ENCODE results near the gene TNXB.

The TNXB gene

GRCh38 chr6:32151863-32152768 lies 43.0 kb upstream of the TNXB start, which contains the start of gene PRRT1:
TSS of gene PRRT1 (minus strand) at chr6:32151939. CDS start at chr6:32151827, 112 bp downstream.
- H3K4me3 ChIP-seq (ENCODE audit: insufficient read depth in 1 of 2, low read depth in 1 of 2, low read length in 2 of 2) = peak within 1 kb of the TSS; percentile 32 to 98
- H3K27me3 ChIP-seq (ENCODE audit: control insufficient read depth in 1 of 2, insufficient read depth in 1 of 2, low read length in 2 of 2) = peaks cover 30 to 34% of the 10 kb centered on the region in 2 experiments
- peak within 1 kb of the TSS; percentile 88 for H3K4me2 ChIP-seq (ENCODE audit: low read length, poor library complexity, severe bottlenecking)
- H3K36me3 ChIP-seq (ENCODE audit: control insufficient read depth in 1 of 2, insufficient read depth in 2 of 2, low read depth in 1 of 2, low read length in 2 of 2) = peaks cover 7 to 16% of the 10 kb centered on the region in 2 experiments
- peaks cover 31% of the 10 kb centered on the region for H3K4me1 ChIP-seq (ENCODE audit: control insufficient read depth, insufficient read depth, low read depth, low read length)
- H4K8ac ChIP-seq (ENCODE audit: low read length) = peak within 1 kb of the TSS; percentile 88
- H2AFZ ChIP-seq (ENCODE audit: low read depth, low read length) = peak within 1 kb of the TSS; percentile 70
- peak within 1 kb of the TSS; percentile 80 for H2BK15ac ChIP-seq (ENCODE audit: low read depth, poor library complexity, severe bottlenecking)
- H3K9ac ChIP-seq (ENCODE audit: low read length) = peak within 1 kb of the TSS; percentile 97
- peak; percentile 30 for DNase-seq
- H3K9me3 ChIP-seq (ENCODE audit: control insufficient read depth, low read length) = no peaks in the 10 kb centered on the region
- H2BK120ac ChIP-seq (ENCODE audit: low read depth, low read length) = no peak within 1 kb of the TSS
- H2BK12ac ChIP-seq (ENCODE audit: low read length in 2 of 2) = peak within 1 kb of the TSS; percentile 33 to 81
- H2AK5ac ChIP-seq (ENCODE audit: low read length, severe bottlenecking) = peak within 1 kb of the TSS; percentile 47
- H2BK5ac ChIP-seq (ENCODE audit: low read depth, low read length, poor library complexity, severe bottlenecking) = no peak within 1 kb of the TSS
- H3K23ac ChIP-seq (ENCODE audit: low read length in 2 of 2) = no peak within 1 kb of the TSS
- H3K4ac ChIP-seq (ENCODE audit: low read depth in 1 of 2, low read length in 2 of 2) = peak within 1 kb of the TSS; percentile 56 to 82
- H4K91ac ChIP-seq (ENCODE audit: low read length) = peak within 1 kb of the TSS; percentile 11
- H3K79me1 ChIP-seq (replicated peaks; ENCODE audit: low read length, poor library complexity, severe bottlenecking) = peaks cover 12% of the 10 kb centered on the region
- 29% methylated on average over 7 of the region's 24 CpGs for WGBS
- peak within 1 kb of the TSS in 1 of 2 experiments; percentile 88 for H3K18ac ChIP-seq (ENCODE audit: low read depth in 1 of 2, low read length in 2 of 2)
- H3K14ac ChIP-seq (ENCODE audit: low read length in 2 of 2) = peak within 1 kb of the TSS in 1 of 2 experiments; percentile 84
- peak within 1 kb of the TSS; percentile 86 for H3K27ac ChIP-seq (ENCODE audit: low read length, poor library complexity, severe bottlenecking)

GRCh38 chr6:32151181-32151862 lies 42.2 kb upstream of the TNXB start:
- H2BK5ac ChIP-seq (ENCODE audit: low read depth, low read length, poor library complexity, severe bottlenecking) = no peak overlapping the region
- H3K14ac ChIP-seq (ENCODE audit: low read length in 2 of 2) = peak overlapping the region in 1 of 2 experiments; percentile 84
- H3K27me3 ChIP-seq (ENCODE audit: control insufficient read depth in 1 of 2, insufficient read depth in 1 of 2, low read length in 2 of 2) = peaks cover 35 to 39% of the 10 kb centered on the region in 2 experiments
- H3K23ac ChIP-seq (ENCODE audit: low read length in 2 of 2) = no peak overlapping the region
- H3K36me3 ChIP-seq (ENCODE audit: control insufficient read depth in 1 of 2, insufficient read depth in 2 of 2, low read depth in 1 of 2, low read length in 2 of 2) = peaks cover 3 to 8% of the 10 kb centered on the region in 2 experiments
- peak overlapping the region; percentile 70 for H3K9ac ChIP-seq (ENCODE audit: low read length)
- WGBS = 62% methylated on average over 4 of the region's 8 CpGs
- peaks cover 8% of the 10 kb centered on the region for H3K79me1 ChIP-seq (replicated peaks; ENCODE audit: low read length, poor library complexity, severe bottlenecking)
- H3K4ac ChIP-seq (ENCODE audit: low read depth in 1 of 2, low read length in 2 of 2) = peak overlapping the region in 1 of 2 experiments; percentile 56
- H3K18ac ChIP-seq (ENCODE audit: low read depth in 1 of 2, low read length in 2 of 2) = peak overlapping the region in 1 of 2 experiments; percentile 88
- H4K8ac ChIP-seq (ENCODE audit: low read length) = no peak overlapping the region
- H2AFZ ChIP-seq (ENCODE audit: low read depth, low read length) = peak overlapping the region; percentile 70
- peak overlapping the region in 1 of 2 experiments; percentile 80 for H3K4me3 ChIP-seq (ENCODE audit: insufficient read depth in 1 of 2, low read depth in 1 of 2, low read length in 2 of 2)
- H2BK12ac ChIP-seq (ENCODE audit: low read length in 2 of 2) = peak overlapping the region; percentile 33 to 81
- no peak overlapping the region for H3K27ac ChIP-seq (ENCODE audit: low read length, poor library complexity, severe bottlenecking)
- no peak overlapping the region for H2BK15ac ChIP-seq (ENCODE audit: low read depth, poor library complexity, severe bottlenecking)
- no peak for DNase-seq
- peak overlapping the region; percentile 20 for H3K4me2 ChIP-seq (ENCODE audit: low read length, poor library complexity, severe bottlenecking)
- H3K9me3 ChIP-seq (ENCODE audit: control insufficient read depth, low read length) = no peaks in the 10 kb centered on the region
- peaks cover 31% of the 10 kb centered on the region for H3K4me1 ChIP-seq (ENCODE audit: control insufficient read depth, insufficient read depth, low read depth, low read length)
- H4K91ac ChIP-seq (ENCODE audit: low read length) = no peak overlapping the region
- no peak overlapping the region for H2AK5ac ChIP-seq (ENCODE audit: low read length, severe bottlenecking)
- H2BK120ac ChIP-seq (ENCODE audit: low read depth, low read length) = no peak overlapping the region

- Histone ChIP-seq H3K9ac (ENCODE audit: low read length) (no peak overlapping the region), H3K36me3 (ENCODE audit: control insufficient read depth in 1 of 2, insufficient read depth in 2 of 2, low read depth in 1 of 2, low read length in 2 of 2) (no peaks in the 10 kb centered on the region), H2BK15ac (ENCODE audit: low read depth, poor library complexity, severe bottlenecking) (no peak overlapping the region), H3K4me1 (ENCODE audit: control insufficient read depth, insufficient read depth, low read depth, low read length) (peaks cover 27% of the 10 kb centered on the region), H2AK5ac (ENCODE audit: low read length, severe bottlenecking) (no peak overlapping the region), H4K8ac (ENCODE audit: low read length) (peak overlapping the region; percentile 59), H2BK120ac (ENCODE audit: low read depth, low read length) (no peak overlapping the region), H3K9me3 (ENCODE audit: control insufficient read depth, low read length) (no peaks in the 10 kb centered on the region), H3K4me2 (ENCODE audit: low read length, poor library complexity, severe bottlenecking) (no peak overlapping the region), H4K91ac (ENCODE audit: low read length) (peak overlapping the region; percentile 43), H2AFZ (ENCODE audit: low read depth, low read length) (no peak overlapping the region), H3K23ac (ENCODE audit: low read length in 2 of 2) (peak overlapping the region in 1 of 2 experiments; percentile 1), H2BK5ac (ENCODE audit: low read depth, low read length, poor library complexity, severe bottlenecking) (no peak overlapping the region), H3K4me3 (ENCODE audit: insufficient read depth in 1 of 2, low read depth in 1 of 2, low read length in 2 of 2) (peak overlapping the region in 1 of 2 experiments; percentile 18), H3K27ac (ENCODE audit: low read length, poor library complexity, severe bottlenecking) (no peak overlapping the region), H3K18ac (ENCODE audit: low read depth in 1 of 2, low read length in 2 of 2) (peak overlapping the region in 1 of 2 experiments; percentile 57), H3K4ac (ENCODE audit: low read depth in 1 of 2, low read length in 2 of 2) (no peak overlapping the region), H3K14ac (ENCODE audit: low read length in 2 of 2) (peak overlapping the region in 1 of 2 experiments; percentile 75), H3K27me3 (ENCODE audit: control insufficient read depth in 1 of 2, insufficient read depth in 1 of 2, low read length in 2 of 2) (peaks cover 39 to 46% of the 10 kb centered on the region in 2 experiments), H2BK12ac (ENCODE audit: low read length in 2 of 2) (peak overlapping the region in 1 of 2 experiments; percentile 85), H3K79me1 (replicated peaks; ENCODE audit: low read length, poor library complexity, severe bottlenecking) (peaks cover 5% of the 10 kb centered on the region)
- DNase-seq = no peak
- WGBS = 29% methylated on average over 55 of the region's 55 CpGs
Measured at GRCh38 chr6:32149932-32150870, 41.1 kb upstream of the TNXB start.

All from mesenchymal stem cell (in vitro differentiated cells and primary cell).